GM21825 (cell line): ENCODE data around the gene TPMT.
A peak's percentile ranks its signal among the peaks of the same experiment; 100 is the strongest.
"Not testable (repeated sequence)": the region's sequence is repeated elsewhere in the genome, so short reads cannot be mapped to it uniquely, and the experiment has no call there.

Experiments
- ATAC-seq: cut with Tn5 transposase; IDR thresholded peaks from one replicate; pipeline ENCODE4 v1.9.1; 2021; ENCODE audit warnings: mild to moderate bottlenecking, moderate library complexity; ENCODE audit not compliant: unreplicated experiment

The TPMT gene

DNA sequence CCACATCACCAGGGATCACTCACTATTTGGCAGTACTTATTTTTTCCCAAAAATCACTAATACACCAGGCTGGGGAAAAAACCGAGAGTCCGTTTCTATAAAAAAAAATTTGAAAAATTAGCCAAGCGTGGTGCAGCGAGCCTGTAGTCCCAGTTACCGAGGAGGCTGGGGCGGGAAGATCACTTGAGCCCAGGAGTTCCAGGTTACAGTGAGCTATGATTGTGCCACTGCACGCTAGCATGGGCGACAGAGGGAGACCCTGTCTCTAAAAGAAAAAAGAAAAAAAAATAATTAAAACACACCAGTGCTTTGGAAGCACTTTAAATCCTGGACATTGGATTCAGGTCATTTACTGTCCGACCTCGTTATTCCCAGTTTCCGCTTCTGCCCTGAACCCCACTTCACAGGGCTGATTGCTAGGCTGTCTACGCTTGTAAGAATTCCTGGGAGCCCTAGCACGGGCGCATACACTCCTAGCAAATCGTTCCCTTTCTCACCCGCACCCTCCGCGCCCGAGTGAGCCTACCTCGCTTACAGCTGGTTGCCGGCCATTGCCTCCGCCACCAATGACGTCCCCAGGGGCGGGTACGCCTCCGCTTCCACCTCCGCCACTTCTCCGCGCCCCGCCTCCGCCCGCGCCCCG lies at the start of gene TPMT:
TPMT (minus strand) TSS at position 571 of the 643 bp plus-strand sequence. CDS start 5,950 bp downstream, outside the sequence.
- peak; percentile 54 for ATAC-seq

DNA sequence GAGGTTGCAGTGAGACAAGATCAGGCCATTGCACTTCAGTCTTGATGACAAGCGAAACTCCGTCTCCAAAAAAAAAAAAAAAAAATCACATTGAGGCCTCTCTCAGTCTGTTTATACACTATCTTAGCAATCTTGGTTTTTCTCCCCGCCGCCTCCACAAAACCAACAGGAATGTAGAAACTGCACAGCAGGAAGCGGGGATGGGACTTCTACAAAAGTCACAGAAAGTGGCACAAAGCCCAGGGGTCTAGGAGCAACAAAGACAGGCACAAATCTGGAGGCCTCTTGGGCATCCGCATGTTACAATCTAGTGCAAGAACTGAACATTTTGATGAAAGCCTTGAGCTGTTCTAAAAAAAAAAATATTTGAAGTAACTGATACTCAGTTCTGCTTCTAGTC lies 48.9 kb upstream of the TPMT start:
- ATAC-seq = no peak

DNA sequence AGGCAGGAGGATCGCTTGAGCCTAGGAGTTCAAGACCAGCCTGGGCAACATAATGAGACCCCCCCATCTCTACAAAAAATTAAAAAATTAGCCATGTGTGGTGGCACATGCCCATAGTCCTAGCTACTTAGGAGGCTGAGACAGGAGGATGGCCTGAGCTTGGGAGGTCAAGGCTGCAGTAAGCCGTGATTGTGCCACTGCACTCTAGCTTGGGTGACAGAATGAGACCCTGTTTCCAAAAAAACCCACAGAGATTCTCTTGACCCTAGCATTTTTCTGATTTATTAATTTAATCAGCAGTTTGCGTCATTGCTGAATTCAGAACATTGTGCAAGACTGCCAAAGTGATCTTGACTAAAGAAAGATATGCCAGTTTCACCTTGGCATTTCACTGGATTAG lies 37.1 kb upstream of the TPMT start:
- no peak for ATAC-seq

DNA sequence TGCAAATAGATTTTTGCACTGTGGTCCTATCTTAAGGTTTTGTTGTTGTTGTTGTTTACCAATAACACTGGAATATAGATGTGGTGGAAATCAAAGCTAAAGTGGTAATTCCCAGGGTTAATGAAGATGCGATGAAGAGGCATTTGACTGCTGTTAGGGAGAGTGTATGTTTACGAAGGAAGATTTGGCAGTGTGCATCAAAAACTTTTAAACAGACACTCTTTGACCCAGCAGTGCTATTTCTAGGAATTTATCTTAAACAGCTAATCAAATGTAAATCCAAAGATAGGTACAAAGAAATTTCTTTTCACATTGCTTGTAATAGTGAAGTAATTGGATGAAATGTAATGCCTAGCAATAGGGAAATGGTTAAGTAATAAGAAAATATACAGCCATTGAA lies 34.3 kb upstream of the TPMT start:
- ATAC-seq = no peak

DNA sequence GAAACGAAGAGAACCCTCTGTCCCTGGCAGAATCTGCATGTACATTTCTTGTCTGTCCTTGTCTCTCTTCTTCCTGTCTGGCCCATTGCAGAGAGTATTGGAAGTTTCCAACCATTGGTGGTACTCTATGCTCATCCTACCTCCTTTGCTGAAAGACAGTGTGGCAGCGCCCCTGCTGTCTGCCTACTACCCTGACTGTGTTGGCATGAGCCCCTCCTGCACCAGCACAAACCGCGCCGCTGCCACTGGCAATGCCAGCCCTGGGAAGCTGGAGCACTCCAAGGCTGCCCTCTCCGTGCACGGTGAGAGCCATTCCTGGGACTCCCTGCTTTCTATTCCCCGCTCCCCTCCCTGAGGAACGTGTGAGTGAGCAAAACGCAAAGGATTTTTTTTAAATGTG lies 32.8 kb upstream of the TPMT start:
- ATAC-seq = no peak

DNA sequence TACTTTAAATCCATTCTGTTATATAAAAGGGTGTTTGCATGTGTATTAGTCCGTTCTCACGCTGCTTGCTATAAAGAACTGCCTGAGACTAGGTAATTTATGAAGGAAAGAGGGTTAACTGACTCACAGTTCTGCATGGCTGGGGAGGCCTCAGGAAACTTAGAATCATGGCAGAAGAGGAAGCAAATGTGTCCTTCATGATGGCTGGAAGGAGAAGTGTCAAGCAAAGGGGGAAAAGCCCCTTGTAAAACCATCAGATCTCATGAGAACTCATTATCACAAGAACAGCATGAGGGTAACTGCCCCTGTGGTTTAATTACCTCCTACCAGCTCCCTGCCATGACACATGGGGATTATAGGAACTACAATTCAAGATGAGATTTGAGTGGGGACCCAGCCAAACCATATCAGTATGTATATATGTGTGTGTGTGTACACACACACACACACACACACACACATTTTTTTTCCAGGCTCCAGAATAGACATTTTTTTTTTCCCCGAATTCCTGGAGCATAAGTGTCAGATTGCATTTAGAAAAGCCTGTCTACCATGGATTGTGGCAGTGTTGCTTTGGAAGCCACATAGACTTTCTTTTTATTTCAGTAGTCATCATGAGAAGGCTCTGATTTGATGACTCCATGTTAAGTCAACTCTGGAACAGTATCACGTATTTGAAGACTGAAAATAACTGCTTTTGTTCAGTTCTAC lies 31.8 kb upstream of the TPMT start:
- ATAC-seq = no peak

DNA sequence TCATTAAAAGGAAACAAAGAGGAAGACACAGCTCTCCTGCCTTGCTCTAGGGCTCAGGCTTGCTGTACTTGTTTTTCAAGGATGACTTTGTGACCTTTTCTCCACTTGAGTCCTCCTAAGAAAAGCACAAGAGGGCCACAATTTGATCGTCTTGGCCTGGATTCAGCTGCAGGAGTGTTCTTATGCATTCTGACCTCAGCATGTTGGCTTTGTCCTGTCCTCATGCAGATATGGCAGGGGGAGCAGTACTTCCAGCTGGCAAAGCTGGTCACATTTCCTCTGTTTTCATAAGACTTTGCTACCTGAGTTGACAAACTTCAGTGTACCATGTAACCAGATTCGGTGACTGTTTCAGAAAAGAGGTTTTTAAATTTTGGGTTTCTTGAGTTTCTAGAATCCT lies 31.2 kb upstream of the TPMT start:
- ATAC-seq = no peak

DNA sequence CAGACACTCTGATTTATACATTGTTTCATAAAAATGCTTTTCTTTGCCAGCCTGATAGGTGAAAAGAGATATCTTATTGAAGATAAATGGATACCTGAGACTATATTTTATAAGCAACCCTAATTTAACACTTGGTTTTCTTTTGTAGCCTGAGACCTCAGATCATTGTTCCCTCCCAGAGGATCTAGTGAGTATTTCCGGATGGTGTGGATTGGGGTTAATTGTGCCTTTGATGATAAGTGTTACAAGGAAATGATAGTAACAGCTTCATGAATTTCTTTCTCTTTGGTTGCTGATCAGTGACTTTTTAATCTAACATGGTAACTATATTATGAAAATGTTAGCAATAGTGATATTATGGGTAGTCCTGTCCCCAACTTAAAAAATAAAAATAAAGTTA lies 30.7 kb upstream of the TPMT start:
- no peak for ATAC-seq

DNA sequence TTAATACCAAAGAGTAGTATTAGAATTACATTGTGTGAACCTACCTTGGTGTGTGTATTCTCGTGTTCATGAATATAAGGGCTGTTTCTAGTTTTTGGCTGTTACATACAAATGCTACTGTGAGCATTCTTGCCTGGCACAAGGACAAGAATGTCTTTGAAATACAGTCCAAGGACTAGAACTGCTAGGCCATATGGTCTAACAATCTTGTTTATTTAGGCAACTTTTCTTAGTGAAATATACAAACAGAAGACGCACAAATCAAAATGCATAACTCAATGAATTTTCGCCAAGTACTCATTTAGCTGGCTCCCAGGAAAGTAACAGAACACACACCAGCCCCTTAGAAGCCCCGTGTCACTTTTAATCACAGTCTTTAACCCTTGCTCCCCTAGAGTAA lies 28.9 kb upstream of the TPMT start:
- ATAC-seq = no peak

DNA sequence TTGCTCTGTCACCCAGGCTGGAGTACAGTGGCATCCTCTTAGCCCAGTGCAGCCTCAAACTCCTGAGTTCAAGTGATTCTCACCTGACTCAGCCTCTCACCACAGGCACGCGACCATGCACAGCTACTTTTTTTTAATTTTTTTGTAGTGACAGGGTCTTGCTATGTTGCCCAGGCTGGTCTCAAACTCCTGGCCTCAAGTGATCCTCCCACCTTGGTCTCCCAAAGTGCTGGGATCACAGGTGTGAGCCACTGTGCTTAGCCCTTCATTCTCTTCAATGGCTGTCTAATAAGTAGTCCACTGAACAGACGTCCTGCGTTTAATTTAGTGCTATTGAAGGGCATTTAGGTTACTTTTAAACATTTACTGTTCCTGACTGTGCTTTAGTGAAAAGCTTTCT lies 27.7 kb upstream of the TPMT start:
- ATAC-seq = no peak

DNA sequence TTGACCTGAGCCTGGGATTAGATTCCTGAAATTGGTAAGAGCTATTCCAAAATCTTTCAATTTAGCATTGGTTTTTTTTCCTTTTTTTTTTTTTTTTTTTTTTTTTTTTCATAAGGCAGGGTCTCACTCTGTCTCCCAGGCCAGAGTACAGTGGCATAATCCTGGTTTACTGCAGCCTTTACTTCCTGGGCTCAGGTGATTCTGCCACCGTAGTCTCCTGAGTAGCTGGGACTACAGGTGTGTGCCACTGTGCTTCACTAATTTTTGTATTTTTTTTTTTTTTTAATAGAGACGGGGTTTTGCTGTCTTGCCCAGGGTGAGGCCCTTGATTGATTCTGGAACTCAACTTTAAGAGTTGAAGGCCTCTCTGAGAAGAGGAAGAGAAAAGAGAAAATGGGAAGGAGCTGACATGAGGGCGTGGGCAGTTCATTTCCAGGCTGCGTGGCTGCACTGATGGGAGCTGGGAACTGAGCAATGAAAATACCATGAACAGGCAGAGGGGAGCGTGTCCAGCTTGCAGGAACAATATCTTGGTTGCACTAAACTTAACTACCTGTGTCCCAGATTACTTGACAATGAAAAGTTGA lies 25.0 kb upstream of the TPMT start:
- ATAC-seq = no peak

DNA sequence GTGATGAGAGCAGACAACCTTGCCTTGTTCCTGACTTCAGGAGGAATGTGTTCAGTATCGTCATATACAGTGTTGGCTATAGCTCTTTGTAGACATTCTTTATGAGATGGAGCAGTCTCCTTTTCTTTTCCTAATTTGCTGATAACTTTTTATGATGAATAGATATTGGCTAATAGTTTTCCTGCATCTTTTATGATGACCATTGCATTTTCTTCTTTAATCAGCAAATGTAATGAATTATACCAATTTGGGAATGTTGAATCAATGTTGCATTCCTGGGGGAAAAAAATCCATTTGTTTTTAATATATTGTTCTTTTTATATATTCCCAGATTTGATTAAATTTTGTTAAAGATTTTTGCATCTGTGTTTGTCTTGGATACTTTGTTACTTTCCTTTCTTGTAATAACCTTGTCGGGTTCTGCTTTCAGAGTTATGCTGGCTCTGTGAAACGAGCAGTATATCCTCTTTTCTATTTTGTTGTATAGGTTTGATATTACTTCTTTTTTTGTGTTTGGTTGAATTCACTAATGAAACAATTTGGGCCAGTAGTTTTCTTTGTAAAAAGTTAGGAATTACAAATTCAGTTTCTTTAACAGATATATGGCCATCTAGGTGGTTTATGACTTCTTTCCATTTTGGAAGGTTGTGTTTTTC lies 24.2 kb upstream of the TPMT start:
- no peak for ATAC-seq

DNA sequence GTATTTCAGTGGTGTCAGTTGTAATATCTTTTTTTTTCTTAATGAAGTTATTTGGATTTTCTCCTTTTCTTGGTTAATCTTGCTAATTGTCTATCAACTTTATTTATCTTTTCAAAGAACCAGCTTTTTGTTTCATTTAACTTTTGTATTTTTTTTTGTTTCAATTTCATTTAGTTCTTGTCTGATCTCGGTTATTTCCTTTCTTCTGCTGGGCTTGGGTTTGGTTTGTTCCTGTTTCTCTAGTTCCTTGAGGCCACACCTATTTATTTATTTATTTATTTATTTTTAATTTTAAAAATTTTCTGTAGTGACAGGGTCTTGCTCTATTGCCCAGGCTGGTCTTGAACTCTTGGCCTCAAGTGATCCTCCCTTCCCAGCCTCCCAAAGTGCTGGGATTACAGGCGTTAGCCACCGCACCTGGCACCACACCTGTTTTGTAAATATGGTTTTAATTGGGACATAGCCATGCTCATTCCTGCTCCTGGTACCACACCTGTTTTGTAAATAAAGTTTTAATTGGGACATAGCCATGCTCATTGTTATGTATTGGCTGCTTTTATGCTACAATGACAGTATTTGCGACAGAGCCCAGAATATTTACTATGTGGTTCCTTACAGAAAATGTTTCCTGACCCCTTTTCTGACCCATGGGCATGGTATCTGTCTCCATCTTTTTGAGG lies 22.5 kb upstream of the TPMT start:
- no peak for ATAC-seq

DNA sequence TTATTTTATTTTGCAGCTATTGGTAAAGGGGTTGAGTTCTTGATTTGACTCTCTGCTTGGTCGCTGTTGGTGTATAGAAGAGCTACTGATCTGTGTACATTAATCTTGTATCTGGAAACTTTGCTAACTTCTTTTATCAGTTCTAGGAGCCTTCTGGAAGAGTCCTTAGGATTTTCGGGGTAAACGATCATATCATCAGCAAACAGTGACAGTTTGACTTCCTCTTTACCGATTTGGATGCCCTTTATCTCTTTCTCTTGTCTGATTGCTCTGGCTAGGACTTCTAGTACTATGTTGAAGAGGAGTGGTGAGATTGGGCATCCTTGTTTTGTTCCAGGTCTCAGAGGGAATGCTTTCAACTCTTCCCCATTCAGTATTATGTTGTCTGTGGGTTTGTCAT lies 21.3 kb upstream of the TPMT start:
- ATAC-seq = not testable (repeated sequence)

DNA sequence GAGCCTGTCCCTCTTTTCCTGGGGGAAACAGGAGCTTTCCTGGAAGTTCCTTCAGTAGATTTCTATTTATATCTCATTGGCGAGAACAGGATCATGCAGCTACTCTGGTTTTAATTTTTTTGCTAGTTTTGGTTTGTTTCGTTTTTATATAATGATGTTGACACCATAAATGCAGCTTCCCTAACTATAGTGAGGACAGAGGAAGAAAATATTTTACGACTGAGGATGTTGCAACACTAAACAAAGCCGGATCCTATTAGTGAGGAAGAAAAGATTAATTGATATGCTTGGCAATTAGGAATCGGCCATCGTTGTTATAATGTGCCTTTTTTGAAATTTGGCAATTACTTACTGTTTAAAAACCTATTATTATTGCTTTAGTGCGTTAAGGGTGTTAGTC lies 17.0 kb upstream of the TPMT start:
- ATAC-seq = no peak

DNA sequence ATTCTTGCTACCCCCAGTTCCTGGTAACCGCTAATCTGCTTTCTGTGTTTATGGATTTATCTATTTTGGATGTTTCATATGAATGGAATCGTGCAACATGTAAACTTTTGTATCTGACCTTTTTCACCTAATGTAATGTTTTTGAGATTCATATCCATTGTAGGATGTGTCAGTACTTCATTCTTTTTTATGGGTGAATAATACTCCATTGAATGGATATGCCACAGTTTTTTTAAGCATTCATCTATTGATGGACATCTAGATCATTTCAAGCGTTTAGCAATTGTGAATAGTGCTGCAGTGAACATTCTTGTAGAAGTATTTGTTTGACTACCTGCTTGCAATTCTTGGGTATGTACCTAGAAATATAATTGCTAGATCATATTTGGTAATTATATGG lies 13.4 kb upstream of the TPMT start:
- ATAC-seq = no peak

DNA sequence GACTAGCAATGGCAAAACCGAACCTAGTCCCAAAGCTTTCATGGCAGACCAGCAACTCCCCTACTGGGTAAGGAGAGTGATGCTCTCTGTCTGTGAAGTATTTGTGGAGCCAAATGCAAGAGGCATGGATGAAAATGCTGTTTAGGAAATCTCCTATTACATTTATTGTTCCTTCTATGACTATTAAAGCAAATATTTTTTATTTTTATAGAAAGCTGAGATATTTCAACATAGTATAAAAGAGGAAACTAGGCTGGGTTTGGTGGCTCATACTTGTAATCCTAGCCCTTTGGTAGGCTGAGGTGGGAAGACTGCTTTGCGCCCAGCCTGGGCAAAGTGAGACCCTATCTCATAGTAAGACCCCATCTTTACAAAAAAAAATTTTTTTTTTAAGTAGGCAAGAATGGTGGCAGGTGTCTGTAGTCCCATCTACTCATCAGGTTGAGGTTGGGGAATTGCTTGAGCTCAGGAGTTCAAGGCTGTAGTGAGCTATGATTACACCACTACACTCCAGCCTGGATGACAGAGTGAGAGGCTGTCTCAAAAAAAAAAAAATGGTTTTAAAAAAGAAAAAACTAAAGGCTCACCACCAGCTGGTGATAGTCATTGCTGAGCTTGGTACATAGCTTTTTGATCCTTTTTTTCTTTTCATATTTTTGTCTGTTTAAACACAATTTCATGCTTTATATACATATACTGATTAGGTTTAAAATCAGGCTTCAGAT lies 11.6 kb upstream of the TPMT start:
- ATAC-seq = no peak

DNA sequence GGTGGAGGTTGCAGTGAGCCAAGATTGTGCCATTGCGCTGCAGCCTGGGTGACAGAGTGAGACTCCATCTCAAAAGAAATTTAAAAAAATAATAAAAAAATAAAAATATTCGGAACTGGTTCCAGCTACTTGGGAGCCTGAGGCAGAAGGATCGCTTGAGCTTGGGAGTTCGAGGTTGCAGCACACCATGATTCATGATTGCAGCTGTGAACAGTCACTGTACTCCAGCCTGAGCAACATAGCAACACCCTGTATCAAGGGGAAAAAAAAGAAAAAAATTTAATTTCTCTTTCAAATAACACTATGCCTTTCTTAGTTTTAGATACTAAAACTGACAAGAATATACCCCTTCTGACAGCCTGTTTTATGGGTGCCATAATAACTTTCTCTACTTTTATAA lies 10.9 kb upstream of the TPMT start:
- no peak for ATAC-seq

DNA sequence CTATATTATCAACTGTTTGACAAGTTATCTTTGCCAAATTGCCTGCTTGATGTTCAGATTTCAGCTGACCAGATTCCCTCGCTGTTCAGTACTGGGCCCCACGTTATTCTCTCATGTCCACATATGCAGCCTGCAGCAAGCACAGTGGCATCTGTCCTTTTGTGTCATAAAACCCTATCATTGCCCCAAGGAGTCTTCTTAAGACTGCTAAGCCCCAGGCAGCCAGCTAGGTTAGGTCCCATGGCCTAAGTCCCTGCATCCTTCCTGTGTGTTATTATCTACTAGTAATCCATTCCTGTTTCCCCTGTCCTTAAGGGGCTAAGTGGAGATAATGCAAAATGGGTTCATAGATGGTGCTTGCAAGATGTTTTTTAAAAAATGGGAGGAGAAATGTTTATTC lies 7.5 kb upstream of the TPMT start:
- ATAC-seq = no peak

DNA sequence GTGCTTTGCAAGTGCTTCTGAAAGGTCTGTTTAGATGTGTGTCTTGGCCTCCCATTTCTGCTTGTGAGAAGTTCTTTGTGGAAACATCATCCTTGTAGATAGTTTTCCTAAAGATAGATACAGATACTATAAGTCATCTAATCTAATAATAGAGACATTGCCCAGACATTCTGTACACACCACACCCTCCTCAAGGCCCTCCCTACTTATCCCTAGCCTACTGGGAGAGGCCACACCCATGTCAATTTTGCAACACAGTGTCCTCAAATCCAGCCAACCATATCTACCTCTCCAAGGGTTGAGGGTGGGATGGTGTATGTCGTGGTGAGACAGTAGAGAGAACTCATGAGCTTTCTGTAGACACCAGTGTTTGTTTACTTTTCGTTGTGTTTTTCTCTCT lies 6.6 kb upstream of the TPMT start:
- ATAC-seq = no peak

DNA sequence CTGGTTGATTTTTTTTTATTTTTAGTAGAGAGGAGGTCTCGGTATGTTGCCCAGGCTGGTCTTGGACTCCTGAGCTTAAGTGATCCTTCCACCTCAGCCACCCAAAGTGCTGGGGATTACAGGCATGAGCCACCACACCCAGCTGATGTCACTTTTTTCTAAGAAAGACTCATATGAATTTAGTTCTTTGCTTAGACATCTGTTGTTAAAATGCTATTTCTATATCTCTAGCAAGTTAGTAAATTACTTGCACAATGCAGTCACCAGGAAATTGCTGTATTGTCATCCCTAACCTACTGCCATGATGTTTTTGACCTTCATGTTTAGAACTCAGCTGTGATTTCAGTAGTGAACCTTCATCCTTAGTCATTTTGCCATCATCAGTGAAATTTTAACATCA lies 6.0 kb upstream of the TPMT start:
- ATAC-seq = no peak
